NCI-H526 treated with DMSO at 0.1 percent for 48 hours (cell line): ENCODE measurements around the gene GPRC5C.

ENCODE experiments used
- DNase-seq: peaks from one replicate; lab custom pipeline; 2025; lab: John Stamatoyannopoulos, UW

GPRC5C gene

DNA sequence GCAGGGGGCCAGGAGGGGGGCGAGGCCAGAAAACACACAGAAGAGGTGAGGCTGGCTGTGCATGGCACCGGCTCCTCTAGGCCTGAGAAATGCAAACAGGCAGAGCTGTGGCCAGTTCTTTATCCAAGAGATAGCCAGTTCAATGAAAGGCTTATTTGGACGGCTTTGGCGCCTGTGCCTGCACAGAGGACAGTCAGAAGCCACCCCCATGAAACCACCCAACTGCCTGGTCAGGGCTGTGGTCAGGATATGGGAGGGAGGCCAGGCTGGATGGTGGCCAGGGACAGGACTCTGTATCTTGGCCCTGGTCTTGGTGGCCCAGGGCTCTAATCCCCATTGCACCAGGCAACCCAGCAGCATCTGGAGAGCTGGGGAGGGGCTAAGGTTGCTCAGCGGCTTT, 24.5 kb upstream of the GPRC5C start:
- DNase-seq: no peak

GRCh38 chr17:74408262-74408661, 23.6 kb upstream of the GPRC5C start:
- DNase-seq: no peak

GRCh38 chr17:74408815-74409214, 23.1 kb upstream of the GPRC5C start:
- no peak for DNase-seq

DNA sequence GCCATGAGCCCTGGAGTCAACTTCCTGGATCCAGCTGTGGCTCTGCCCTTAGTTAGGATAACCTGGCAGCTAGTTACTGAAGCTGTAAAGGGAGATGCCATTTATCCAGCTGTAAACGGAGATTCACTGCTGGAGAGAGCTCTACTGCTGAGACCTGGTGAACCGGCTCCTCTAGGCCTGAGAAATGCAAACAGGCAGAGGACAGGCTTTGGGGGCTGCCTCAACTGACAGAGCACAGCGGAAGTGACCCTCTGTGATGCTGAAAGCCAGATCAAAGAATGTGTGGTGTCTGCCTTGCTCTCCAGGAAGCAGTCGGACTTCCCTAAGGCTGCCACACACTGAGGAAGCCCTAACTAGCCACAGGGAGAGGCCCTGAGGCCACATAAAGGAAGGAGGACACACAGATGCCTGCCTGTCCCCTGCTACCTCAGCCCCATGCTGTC, 21.9 kb upstream of the GPRC5C start:
- no peak for DNase-seq

GRCh38 chr17:74412581-74412980, 19.3 kb upstream of the GPRC5C start:
- no peak for DNase-seq

- no peak for DNase-seq
These were observed 18.4 kb upstream of the GPRC5C start for GRCh38 chr17:74413491-74413890.

- no peak for DNase-seq
These were observed 17.4 kb upstream of the GPRC5C start for GRCh38 chr17:74414510-74414909.

GRCh38 chr17:74415608-74416396, 16.1 kb upstream of the GPRC5C start:
- no peak for DNase-seq

DNA sequence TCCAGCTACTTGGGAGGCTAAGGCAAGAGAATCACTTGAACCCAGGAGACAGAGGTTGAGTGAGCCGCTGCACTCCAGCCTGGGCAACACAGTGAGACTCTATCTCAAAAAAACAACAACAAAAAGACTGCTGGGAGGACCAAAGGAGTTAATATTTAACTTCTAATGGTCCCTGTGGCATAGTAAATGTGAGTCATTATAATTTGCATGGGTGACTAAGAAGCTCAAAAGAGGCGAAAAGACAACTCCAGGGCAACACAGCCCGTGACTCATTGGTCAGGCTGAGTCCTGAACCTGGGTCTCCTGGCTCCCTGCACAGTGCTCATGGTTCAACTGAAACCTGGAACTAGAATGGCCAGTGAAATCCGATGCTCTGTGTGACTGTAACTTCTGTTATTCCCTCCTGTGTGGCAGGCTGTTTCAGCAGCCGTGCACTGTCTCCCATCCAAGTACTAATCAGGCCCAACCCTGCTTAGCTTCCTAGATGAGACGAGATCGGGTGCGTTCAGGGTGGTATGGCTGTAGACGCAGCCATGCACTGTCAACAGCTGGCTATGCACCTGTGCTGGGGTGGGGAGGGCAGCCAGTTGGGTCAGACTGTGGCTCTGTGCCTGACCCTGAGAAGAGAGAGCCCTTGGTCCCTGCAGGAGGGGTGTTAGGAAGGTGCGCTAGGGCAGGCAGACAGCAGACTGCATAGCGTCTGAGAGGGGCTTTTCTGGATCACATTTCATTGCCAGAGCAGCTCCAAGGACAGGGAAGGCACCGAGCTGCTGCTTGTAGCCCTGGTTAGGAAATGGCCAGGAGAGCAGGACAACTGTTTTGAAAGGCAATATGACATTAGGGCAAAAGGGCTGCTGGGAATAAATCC, 14.5 kb upstream of the GPRC5C start:
- peak; percentile 72 for DNase-seq

DNA sequence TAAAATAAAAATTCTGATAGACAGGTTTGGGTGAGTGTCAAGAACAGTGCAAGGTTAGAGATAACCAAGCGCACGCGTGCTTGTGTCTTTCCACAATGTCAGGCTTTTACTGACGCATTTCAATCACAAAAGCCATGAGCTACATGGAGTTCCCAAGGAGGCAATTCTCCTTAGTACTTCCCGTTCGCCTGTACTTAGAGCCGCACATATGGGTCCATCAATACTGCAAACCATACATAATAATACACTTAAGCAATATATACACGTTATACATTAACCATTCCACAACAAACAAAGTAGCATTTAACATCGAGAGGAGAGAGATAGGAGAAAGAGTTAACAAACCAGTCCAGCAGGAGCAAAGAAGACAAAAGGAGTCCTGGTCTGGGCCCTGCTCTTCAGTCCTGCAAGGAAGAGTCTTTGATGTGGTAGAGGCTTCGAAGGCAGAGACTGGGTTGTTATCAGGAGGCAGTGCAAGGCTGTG, 11.9 kb upstream of the GPRC5C start:
- DNase-seq: no peak

- no peak for DNase-seq
These were observed 7.8 kb upstream of the GPRC5C start for GRCh38 chr17:74424117-74424516.

DNA sequence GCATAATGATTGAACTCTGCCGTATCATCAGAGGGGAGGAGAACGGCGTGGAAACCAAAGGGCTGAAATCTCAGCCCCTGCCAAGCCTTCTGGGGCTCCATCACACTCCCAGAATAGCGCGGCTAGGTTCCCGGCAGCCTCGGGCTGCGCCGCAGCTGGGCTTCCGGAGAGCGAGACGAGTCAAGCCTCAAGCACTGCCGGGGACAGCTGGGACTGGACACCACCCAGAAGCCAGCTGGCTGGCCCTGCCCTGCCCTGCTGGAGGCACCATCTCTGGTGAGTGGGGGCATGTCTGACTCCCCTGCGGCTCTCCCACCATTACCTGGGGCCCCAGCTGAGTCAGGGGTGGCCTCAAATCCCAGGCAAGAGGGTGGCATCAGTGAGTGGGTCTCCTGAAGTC, 7.2 kb upstream of the GPRC5C start:
- DNase-seq: no peak

DNA sequence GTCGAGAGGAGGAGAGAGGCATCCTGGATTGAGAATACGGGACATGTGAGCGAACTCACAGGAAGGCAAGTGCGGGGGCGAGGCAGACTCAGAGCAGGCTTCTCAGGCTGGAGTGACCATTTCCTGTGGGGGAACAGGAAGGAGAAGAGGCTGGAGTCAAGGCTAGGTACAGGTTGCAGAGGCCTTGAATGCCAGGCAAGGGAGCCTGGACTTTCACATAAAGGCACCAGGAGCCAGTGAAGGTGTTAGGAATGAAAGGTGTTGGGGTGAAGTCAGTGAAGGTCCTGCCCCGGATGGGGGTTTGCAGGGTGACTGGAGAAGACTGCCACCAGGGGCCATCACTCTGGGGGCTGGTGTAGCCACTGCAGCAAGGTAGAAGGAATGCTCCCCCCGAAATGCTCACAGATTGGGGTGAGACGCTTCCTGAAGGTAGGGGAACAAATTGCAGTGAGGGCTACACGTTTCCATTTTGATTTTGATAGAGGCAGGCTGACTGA, 5.3 kb upstream of the GPRC5C start:
- DNase-seq: no peak

GRCh38 chr17:74427048-74427762, 4.7 kb upstream of the GPRC5C start:
- no peak for DNase-seq

GRCh38 chr17:74427763-74428153, 4.1 kb upstream of the GPRC5C start:
- no peak for DNase-seq

- DNase-seq: peak; percentile 31
These were observed 2.1 kb upstream of the GPRC5C start for GRCh38 chr17:74429604-74430384.

GRCh38 chr17:74430385-74430705, 1.5 kb upstream of the GPRC5C start:
- DNase-seq: no peak

GRCh38 chr17:74430706-74431567, 951 bp upstream of the GPRC5C start:
- DNase-seq: peak; percentile 56

DNA sequence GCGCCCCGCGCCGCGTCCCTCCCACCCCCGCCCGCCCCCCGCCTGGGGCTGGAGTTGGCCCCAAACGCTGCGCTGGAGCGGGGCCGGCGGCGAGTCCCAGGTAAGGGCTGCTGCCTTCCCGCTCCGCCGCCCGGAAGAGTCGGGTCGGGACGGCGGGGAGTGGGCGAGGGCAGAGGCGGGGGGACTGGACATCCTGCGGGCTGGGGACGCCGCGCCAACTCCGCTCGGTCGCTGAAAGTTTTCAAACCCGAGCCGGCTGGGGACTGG, 469 bp downstream of the GPRC5C start:
- DNase-seq: no peak

DNA sequence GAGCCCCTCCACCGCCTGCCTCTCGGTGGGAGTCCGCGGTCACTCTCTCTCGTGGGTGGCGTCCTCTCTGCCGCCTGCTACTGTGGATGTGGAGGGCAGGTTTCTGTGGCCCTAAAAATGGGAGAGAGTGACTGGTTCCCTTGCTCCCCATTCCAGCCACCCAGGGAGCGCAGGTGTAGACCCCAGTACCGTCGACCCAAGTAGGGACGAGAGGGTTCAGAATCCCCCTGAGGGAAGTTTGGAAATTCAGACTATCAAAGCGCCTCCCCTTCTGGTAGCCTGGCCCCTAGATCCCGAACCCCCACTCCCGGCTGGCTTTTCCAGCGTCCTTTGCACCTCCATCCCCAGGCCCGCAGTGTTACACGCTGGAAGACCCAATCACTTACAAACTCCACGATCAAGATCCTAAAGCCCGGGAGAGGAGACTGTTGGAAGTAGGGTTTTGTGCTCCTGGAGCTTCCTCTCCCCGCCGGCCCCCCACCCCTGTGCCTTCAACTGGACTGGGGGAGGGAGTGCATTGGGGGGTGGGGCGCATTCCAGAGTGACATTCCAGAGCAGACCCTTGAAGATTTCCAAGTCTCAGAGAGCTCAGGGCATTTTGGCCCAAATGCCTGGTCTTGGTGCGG, 991 bp downstream of the GPRC5C start:
- no peak for DNase-seq
